Measurements from ENCODE around the gene ZNF79.

ZNF79 gene

GRCh38 chr9:127397646-127398274 is 26.4 kb upstream of the ZNF79 start:
- no peak for DNase-seq (ENCODE audit: extremely low read depth in 1 of 2, low read depth in 1 of 2)

GRCh38 chr9:127398275-127398647 is 25.9 kb upstream of the ZNF79 start:
- no peak for DNase-seq (ENCODE audit: extremely low read depth in 1 of 2, low read depth in 1 of 2)

- no peak for DNase-seq (ENCODE audit: extremely low read depth in 1 of 2, low read depth in 1 of 2)
Measured at GRCh38 chr9:127398715-127399400, 25.3 kb upstream of the ZNF79 start.

DNA sequence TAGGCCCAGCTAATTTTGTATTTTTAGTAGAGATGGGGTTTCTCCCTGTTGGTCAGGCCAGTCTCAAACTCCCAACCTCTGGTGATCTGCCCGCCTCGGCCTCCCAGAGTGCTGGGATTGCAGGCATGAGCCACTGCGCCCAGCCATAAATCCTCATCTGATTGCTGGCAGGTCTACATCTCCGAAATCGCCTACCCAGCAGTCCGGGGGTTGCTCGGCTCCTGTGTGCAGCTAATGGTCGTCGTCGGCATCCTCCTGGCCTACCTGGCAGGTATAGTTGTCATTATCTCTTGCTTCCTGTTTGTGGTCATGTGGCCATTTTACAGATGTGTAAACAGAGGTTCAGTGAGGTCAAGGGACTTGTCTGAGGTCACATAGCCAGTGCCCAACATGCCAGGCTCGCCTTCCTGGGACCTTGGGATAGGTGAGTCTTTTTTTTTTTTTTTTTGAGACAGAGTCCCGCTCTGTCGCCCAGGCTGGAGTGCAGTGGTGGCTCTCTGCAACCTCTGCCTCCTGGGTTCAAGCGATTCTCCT is 24.4 kb upstream of the ZNF79 start:
- DNase-seq (ENCODE audit: extremely low read depth in 1 of 2, low read depth in 1 of 2), result no peak

- no peak for DNase-seq (ENCODE audit: extremely low read depth in 1 of 2, low read depth in 1 of 2)
Measured at GRCh38 chr9:127402401-127403090, 21.6 kb upstream of the ZNF79 start.

DNA sequence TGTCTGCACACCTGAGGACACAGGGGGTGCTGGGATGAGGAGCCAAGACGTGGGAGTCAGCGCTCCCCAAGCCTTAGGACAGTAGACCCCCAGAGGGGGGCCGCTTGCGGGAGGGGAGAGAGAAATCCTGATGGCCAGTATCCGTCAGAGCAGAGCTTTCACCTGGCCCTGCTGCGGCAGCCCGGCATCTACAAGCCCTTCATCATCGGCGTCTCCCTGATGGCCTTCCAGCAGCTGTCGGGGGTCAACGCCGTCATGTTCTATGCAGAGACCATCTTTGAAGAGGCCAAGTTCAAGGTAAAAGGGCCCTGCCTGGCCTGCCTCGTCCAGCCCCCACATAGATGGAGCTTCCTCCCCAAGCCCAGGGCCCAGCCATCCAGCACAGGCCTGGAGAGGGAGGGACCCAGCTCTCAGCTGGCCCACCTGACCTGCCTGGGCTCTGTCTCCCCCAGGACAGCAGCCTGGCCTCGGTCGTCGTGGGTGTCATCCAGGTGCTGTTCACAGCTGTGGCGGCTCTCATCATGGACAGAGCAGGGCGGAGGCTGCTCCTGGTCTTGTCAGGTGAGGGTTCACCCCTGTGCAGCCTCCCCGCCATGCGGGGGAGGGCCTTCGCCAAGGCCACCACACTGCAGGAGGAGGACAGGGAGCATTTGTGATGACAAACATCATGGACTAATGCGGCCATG is 20.5 kb upstream of the ZNF79 start:
- no peak for DNase-seq (ENCODE audit: extremely low read depth in 1 of 2, low read depth in 1 of 2)

DNA sequence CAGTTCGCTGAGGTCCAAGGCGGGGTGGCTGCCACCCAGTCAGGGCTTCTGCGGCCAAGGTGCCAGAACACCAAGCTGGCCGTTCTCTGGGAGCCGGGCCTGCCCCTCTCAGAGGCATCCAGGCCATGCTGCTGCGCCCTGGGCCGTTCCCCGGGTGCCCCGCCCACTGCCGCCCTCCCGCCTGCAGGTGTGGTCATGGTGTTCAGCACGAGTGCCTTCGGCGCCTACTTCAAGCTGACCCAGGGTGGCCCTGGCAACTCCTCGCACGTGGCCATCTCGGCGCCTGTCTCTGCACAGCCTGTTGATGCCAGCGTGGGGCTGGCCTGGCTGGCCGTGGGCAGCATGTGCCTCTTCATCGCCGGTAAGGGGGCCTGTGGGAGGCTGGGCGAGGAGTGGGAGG is 19.6 kb upstream of the ZNF79 start:
- DNase-seq (ENCODE audit: extremely low read depth in 1 of 2, low read depth in 1 of 2), result no peak

DNA sequence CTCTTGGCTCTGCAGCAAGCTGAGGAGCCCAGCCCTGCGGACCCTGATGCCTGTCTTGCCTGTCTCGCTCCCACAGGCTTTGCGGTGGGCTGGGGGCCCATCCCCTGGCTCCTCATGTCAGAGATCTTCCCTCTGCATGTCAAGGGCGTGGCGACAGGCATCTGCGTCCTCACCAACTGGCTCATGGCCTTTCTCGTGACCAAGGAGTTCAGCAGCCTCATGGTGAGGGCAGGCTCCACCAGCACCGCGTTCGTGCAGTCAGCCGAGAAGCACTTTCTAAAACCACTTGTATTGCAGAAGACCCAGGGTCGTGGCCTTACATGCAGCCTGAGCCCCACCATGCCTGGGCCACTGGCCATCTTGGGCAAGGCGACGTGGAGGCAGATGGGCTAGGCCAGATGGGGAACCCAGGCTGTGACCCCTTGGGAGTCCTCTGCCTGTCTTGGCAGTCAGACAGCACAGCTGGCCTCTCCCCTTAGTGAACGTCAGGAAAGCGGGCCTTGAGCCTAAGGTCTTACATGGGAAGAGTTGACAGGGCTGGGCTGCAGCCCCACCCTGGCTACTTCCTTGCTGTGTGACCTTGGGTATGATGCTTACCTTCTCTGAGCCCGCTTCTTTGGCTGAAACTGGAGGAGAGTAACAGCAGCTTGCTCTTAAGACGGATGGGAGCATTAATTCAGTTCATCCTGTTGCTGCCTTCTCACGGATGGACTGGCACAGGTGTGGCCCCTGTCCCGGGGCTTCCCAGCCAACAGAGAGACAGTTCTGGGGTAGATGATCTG is 18.6 kb upstream of the ZNF79 start:
- no peak for DNase-seq (ENCODE audit: extremely low read depth in 1 of 2, low read depth in 1 of 2)

DNA sequence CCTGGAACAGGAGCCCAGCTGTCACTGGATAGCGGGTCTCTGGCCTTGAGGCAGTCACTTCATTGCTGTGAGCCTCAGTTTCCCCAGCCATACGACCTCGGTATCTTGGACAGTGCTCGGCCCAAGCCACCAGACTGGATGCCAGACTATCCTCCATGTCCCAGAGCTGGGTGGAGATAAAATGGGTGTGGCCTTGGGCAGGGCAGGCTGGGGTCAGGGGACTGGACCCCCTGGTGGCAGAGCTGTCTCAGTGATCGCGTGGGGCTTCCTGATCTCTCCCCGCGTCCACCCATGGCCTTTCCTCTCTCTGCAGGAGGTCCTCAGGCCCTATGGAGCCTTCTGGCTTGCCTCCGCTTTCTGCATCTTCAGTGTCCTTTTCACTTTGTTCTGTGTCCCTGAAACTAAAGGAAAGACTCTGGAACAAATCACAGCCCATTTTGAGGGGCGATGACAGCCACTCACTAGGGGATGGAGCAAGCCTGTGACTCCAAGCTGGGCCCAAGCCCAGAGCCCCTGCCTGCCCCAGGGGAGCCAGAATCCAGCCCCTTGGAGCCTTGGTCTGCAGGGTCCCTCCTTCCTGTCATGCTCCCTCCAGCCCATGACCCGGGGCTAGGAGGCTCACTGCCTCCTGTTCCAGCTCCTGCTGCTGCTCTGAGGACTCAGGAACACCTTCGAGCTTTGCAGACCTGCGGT is 17.2 kb upstream of the ZNF79 start:
- no peak for DNase-seq (ENCODE audit: extremely low read depth in 1 of 2, low read depth in 1 of 2)

- DNase-seq (ENCODE audit: extremely low read depth in 1 of 2, low read depth in 1 of 2), result no peak
Measured at GRCh38 chr9:127407492-127407843, 16.7 kb upstream of the ZNF79 start.

DNA sequence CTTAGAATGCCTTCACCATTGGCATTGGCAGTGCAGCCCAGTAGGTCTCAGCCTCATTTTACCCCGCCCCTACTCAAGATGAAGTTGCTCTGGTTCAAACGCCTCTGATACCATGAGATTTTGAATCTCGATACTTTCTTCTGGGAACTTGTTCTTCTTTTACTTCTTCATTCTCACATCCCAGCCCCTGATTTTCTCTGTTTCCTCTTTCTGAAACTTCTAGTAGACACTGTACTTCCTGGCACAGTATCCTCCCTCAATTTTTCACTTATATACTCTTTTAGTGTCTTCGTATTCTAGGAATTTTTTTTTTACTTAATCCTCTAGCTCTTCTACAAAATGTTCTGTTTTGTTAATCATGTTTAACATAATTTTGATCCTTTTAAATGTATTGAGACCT is 13.1 kb upstream of the ZNF79 start:
- DNase-seq (ENCODE audit: extremely low read depth in 1 of 2, low read depth in 1 of 2), result no peak

DNA sequence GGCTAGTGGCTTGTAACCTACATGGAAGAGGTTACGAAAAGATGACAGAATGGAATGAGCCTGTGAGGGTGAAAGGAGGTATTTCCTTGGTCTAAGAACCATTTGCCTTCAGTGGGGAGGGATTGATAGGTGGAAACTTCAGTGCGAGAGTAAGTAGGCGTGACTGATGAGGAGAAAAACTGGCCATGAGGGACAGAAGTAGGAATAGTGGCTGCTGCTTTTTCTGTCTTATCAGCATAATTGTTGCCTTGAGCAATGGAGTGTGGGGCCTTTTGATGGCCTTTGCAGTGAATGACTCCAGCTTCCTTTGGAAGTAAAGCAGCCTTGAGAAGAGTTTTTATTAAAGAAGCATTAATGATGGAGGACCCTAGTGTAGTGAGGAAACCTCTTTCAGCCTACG is 9.0 kb upstream of the ZNF79 start:
- no peak for DNase-seq (ENCODE audit: extremely low read depth in 1 of 2, low read depth in 1 of 2)

GRCh38 chr9:127415657-127416056 is 8.5 kb upstream of the ZNF79 start:
- no peak for DNase-seq (ENCODE audit: extremely low read depth in 1 of 2, low read depth in 1 of 2)

DNA sequence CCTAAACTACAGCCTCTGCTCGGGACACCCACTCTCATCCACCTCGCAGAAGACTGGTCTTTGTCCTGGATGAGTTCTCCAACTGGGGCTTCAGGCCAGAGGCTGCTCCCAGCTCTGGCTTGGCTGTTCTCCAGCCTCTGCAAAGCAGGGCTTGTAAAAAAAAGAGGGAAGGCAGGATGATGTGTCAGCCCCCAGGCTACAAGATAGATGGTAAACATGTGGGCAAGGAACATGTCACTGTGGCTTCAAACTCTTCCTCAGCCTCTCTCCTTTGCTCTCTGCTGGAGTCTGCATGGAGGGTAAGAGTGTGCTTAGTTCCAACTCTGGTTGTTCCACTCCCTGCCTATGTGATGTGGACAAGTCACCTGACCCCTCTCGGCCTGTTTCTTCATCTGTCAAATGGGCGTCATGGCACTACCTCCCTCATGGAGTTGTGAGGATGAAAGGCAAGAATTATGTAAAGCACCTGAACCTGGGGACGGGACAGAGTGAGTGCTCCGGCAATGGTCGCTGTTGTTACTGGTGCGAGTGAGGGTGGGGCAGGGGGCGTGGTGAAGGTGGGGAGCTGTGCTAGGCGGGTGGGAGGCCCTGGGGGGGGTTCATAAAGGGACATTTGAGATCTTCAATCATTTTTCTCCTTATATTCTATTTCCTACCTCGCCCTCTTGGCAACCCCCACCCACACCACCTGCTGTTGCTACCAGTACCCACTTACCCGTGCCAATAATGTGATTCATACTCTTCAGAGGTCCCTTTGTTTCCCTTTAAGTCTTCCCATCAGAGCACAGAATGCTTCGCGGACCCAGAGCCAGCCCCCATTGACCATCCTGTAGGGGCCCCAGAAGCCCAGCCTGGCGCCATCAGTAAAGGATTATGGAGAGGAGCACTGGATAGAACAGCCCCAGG is 6.8 kb upstream of the ZNF79 start:
- no peak for DNase-seq (ENCODE audit: extremely low read depth in 1 of 2, low read depth in 1 of 2)

- peak in 1 of 2 donors; percentile 24 for DNase-seq (ENCODE audit: extremely low read depth in 1 of 2, low read depth in 1 of 2)
Measured at GRCh38 chr9:127418037-127418471, 6.1 kb upstream of the ZNF79 start.

DNA sequence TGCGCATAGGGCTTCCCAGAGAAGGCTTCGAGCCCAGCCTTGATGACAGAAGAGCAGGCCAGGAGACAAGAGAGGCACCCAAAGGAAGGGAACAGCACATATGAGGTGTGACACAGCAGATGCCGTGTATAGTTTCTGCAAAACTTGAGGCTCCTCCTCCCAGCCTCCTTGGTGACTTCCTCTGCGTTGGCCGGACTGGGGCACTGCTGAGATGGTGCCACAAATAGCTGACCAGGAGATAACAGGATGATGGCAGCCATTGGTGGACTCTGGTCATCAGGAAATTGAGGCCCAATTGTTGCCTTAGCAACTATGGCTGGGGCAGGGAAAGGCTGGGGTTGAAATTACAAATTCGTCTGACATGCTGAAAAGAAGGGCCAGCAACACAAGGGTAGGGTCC is 4.8 kb upstream of the ZNF79 start:
- DNase-seq (ENCODE audit: extremely low read depth in 1 of 2, low read depth in 1 of 2), result no peak

DNA sequence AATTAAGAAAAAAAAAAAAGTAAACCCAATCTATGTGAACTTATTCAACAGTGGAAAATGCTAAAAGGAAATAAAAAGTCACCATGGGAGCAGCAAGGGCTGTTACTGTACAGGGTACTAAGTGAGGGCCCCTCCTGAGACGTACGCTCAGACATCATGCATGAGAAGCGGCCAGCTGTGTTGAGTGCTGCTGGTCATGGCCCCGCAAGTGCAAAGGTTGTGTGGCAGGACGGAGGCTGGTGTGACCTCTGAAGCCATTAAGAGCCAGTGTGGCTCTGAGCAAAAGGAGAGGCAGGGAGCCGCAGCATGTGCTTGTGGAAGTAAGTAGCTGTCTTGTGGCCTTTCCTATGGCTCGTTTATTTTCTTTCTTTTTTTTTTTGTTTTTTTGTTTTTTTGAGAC is 3.1 kb upstream of the ZNF79 start:
- no peak for DNase-seq (ENCODE audit: extremely low read depth in 1 of 2, low read depth in 1 of 2)

DNA sequence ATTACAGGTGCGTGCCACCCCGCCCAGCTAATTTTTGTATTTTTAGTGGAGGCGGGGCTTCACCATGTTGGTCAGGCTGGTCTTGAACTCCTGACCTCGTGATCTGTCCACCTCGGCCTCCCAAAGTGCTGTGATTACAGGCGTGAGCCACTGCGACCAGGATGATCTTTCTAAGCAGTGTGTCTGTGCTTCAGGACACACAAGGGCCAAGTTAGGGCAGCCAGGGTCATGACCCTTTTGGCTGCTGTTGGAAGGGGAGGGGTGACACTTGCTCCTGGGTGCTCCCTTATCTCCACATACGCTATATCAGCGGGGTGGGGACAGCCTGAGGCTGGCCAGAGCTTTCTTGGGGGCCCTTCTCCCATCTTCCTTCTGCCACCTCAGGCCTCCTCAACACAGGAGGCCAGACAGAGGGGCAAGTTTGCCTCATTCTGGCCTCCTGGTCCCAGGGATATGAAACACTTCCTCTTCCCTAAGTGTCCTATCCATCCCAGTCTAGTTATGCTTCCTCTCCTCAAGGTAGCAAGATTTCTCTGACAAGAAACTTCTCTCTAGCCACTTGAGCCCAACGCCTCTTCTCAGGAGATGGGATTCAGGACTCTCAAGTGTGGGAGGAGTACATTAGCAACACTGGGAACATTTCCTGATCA is 1.9 kb upstream of the ZNF79 start:
- no peak for DNase-seq (ENCODE audit: extremely low read depth in 1 of 2, low read depth in 1 of 2)

- DNase-seq (ENCODE audit: extremely low read depth in 1 of 2, low read depth in 1 of 2), result no peak
Measured at GRCh38 chr9:127422787-127423186, 1.4 kb upstream of the ZNF79 start.
